ENCODE data around the gene DNAJA3. TPM values are rescaled to one million over a fixed set of nuclear protein-coding genes. Genes with fewer than 3 reads are reported as not detected.
A peak's percentile ranks its signal among the peaks of the same experiment; 100 is the strongest.

The DNAJA3 gene
- total RNA-seq, 1 donor from 2014 or later: 32.1 TPM

DNA sequence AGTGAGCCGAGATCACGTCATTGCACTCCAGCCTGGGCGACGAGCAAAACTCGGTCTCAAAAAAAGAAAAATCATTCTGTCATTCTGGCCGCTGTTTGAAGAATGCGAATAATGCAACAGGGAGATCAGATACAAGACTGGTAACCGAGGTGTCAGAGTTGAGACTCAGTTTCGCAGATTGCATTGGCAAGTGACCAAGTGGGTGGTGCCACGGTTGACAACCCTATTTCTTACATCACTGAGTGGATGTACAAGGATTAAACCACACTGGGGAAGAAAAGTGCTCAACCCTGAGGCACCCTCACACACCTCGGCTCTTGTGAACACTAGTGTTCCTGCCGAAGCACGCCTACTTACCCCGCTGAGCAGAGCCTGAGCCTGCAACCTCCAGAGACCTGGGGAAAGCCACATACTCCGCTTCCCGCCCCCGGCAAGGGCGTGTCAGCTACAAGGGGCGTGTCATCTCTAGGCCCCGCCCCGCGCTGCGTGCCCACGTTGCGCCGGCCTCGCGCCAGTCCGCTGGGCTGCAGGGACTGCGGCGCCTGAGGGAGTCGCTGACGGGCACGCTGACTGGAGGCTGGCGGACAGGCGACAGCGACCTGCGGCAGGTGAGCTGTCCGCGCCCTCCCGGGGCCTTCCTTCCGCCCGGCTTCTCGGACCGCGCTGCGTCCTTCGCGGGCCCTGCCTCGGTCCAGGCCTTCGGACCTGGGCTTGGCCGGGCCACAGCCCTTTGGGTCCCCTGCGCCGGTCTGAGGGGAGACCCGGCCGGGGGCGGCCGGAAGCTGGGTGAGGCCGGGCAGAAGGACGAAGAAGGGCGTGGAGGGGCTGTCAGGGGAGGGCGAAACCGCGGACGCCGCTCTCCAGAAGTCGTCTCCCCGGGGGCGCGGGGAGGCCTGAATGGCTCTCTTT lies 50.5 kb downstream of the DNAJA3 start, which contains the start of gene HMOX2:
Gene HMOX2 (plus strand): TSS at position 519 of the 909 bp plus-strand sequence. CDS start 29,127 bp downstream, outside the sequence.
- peak; percentile 92 for DNase-seq

DNA sequence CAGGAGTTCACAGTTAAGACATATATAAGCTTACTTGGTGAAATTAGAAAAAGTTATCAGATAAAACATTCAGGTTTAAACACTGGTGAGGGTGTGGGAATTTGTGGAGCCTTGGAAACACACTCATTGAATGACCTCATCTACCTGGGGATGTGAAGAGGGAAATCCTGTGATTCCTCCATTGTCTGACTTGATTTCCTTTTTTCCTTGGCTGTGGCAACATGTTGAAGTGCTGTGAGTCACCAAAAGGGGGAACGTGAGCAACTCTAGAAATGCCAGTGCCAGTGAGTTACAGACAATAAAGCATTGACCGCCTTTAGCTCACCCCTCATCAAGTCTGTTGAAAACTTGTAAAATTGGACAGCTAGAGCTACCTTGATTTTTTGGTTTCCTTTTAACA lies 52.3 kb downstream of the DNAJA3 start:
- DNase-seq: no peak

DNA sequence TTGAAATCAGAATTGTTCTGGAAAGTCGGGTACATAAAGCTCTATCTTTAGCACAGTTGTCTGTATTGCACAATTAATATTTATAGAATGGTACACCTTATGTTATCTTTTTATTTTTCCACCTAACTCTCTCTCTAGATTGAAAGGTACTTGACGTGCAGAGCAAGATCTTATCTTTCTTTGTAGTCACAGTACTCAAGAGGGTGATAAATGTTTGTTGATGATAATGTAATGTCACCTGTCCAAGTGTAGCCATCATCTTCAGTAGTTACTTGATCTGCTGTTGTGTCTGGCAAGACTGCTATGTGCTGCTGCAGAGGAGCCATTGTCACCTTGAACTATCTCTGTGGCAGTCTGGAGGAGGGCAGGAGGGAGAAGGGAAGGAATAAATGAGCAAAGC lies 55.9 kb downstream of the DNAJA3 start:
- no peak for DNase-seq

DNA sequence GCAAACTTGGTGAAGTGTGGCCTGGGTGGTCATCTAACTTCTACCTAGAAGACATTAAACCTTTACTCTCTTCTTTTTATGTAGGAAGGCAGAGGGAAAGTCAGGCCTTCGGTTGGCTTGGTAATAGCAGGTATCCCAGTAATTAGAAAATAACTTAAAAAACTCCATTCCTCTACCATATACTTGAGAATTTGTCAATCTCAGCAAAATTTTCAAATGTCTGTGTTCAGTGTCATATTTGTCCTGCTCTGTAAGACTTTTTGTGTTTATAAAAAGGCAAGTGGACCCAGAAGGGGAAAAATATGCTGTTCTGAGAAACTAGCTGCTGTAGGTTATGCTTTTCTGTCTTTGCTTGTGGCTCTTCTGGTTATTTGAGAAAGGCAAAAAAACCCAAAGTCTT lies 56.3 kb downstream of the DNAJA3 start:
- DNase-seq: no peak

DNA sequence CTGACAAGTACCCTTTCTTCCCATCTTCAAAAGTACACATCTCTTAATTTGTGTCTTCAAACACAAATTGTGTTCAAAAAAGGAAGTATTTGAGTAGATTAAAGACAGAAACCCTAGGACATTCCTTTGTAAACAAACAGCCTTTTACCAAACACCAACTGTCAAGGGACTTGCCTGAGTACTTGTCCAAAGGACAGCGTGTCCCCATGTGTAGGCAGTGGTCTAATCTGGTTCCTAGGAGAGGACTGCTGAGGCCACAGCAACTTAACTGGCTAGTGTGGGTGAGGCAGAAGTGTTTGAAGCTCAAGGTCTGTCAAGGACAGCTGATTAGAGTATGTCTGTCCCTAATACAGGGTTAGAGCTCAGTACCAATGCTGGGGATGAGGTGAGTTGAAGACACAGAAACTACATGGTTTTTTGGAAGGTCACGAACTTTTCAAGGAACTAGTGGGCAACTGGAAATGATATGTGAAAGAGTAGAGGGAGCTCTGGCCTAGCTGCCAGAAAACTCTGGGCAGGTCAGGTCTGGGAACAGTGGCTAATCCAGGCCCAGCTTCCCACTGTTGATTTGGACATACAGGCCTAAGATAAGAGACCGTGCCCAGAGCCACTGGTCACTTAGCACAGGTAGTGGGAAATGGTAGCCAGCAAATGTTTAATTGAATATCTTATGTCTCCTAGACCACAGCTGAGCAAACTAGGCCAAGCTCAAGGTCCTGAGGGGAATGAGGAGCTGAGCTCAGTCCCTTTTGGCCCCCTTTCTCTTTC lies 60.6 kb downstream of the DNAJA3 start:
- no peak for DNase-seq

DNA sequence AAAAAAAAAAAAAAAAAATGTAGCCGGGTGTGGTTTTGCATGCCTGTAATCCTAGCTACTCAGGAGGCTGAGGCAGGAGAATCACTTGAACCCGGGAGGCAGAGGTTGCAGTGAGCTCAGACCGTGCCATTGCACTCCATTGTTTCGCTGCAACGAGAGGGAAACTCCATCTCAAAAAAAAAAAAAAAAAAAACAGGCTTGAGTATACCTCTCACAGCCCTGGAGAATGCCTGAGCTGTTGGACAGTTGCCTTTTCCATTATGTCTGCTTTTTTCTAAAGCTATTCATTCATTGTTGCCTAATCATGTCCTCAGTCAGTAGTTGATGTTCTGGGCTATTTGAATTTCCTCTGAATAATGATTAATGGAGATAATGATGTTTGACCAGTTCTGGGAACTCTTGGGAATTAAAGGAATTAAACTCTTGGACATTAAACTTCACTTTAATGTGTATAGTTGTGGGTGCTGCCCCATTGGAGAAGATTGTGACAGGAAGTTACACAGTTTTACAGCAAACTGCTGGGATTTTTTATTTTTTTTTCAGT lies 62.4 kb downstream of the DNAJA3 start:
- no peak for DNase-seq

DNA sequence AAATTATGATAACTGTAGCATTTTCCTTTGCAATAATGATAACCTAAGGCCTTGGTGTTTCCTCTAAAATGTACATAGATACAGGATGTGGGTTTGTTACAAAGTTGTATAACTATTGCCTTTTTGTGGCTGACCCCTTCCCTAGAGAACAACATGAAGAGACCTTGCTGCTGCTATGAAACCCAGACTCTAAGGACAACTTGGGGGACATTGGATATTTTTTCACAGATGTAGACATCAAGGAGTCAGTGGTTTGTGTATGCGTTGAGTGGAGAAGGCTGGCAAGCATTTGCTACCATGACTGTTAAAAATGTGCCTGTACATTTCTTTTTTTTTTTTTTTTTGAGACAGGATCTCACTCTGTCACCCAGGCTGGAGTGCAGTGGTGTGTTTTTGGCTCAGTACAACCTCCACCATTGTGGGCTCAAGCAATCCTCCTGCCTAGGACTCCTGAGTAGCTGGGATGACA lies 62.9 kb downstream of the DNAJA3 start:
- no peak for DNase-seq

DNA sequence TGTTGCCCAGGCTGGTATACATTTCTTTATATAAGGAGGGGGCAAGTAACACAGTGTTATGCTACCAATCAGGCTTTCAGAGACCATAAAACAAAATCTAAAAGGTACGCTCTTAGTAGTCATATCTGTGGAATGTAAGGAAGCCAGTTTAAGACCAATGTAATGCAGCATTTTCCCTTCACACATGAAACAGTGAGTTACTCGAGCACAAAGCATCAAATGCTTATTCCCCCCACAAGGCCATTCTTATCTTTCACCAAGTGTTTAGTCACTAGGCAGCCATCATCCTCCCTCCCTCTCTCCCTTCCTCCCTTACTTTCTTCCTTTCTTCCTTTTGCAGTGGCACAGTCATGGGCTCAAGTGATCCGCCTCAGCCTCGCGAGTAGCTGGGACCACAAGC lies 63.4 kb downstream of the DNAJA3 start:
- no peak for DNase-seq

DNA sequence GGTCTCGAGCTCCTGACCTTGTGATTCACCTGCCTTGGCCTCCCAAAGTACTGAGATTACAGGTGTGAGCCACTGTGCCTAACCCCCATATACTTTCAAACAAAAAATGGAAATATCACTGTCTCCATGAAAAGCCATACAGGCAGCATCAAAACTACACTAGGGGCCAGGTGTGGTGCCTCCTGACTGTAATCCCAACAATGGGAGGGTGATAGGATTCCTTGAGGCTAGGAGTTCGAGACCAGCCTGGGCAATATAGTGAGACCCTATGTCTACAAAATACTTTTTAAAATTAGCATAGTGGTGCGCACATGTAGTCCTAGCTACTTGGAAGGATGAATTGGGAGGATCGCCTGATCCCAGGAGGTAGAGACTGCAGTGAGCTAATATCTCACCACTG lies 66.2 kb downstream of the DNAJA3 start:
- DNase-seq: no peak

DNA sequence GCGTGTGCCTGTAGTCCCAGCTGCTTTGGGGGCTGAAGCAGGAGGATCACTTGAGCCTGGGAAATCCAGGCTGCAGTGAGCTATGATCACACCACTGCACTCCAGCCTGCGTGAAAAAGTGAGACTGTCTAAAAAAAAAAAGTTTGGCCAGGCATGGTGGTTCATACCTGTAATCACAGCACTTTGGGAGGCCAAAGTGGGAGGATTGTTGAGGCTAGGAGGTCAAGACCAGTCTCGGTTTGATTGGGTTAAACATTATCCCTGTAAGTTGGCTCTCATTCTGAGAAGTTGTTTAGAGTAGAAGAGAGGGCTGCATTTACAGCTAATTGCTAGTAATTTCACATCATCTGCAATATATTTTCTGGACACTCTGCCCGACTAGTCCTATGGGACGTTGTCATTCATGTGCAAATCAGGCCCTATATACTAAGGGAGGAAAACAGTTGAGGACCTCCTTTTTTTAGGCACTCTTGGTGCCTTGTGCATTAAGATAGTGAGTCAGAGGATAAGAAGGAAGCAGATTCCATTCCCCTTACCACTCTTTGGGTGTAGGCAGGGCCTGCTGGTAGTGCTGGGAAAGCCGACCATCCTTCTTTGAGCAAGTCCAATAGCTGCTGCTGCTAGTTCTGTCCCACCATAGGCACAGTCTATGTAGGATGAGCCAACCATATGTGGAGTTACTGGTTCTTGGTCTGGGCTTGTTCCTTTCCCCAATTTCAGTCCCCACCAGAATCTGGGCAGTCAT lies 69.2 kb downstream of the DNAJA3 start:
- DNase-seq: no peak

DNA sequence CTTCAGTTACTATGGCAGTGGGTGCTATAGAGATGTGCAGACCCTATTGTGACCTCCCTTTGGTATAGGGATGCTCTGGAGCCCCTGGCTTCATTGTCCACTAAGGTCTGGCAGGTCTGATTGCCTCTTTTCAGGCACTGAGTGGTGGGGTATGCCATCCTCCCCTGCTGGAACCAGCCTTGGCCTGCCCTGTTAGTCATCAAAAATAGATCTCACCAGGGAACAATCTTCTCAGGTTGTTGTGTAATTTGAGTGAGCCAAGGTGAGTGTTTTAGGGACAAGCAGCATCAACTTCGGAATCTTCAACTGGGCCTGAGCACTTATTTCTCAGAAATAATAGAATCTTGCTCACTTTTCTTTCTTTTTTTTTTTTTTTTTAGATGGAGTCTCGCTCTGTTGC lies 70.1 kb downstream of the DNAJA3 start:
- DNase-seq: no peak

DNA sequence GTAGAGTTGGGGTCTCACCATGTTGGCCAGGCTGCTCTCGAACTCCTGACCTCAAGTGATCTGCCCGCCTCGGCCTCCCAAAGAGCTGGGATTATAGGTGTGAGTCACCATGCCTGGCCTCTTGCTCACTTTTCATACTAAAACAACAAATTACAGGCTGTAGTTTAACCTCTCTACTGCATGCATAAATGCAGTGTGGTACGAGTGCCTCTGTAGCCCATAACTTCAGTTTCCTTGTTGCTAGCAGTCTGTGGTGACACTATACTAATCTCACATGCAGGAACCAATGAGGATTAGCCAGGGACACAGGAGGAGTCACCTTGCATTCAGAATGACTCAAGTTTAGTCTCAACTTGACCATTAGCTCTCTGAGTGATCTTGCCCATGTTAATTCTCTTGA lies 70.6 kb downstream of the DNAJA3 start:
- no peak for DNase-seq

DNA sequence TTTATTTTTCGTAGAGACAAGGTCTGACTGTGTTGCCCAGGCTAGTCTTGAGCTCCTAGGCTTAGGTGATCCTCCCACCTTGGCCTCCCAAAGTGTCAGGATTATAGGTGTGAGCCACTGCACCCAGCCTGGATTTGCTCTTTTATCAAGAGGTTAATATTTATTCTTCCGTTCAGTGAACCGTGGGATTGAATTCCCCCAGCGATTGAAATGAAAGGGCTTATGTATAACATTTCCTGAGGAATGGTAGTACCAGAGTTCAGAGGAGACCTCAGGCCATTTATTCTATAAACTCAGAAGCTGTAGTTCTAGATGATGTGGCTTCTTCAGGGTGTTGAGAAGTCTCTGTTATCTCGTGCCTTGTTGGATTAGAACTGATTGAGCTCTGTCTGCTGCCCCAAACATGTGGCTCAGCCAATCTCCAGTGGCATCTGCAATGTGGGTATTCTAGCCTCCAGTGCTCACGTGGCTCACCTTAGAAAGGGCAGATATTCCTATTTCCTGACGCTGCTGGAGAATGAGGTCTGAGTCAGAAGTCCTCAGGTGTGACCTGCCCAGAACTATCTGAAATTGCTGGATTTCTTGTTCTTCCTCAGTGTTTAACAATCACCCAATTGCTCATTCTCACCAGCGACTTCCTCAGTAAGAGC lies 73.0 kb downstream of the DNAJA3 start:
- DNase-seq: no peak

DNA sequence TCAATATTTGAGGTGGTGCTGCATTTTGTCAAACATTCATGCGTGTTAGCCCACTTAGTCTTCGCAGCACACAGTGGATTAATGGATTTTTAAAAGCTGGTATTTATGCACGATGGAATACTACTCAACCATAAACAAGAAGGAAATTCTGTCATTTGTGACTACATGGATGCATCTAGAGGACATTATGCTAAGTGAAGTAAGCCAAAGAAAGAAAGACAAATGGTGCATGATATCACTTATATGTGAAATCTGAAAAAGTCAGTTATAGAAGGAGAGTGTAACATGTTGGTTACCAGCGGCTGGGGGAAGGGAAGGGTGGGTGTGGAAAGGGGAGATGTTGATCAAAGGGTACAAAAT lies 73.5 kb downstream of the DNAJA3 start:
- DNase-seq: no peak

DNA sequence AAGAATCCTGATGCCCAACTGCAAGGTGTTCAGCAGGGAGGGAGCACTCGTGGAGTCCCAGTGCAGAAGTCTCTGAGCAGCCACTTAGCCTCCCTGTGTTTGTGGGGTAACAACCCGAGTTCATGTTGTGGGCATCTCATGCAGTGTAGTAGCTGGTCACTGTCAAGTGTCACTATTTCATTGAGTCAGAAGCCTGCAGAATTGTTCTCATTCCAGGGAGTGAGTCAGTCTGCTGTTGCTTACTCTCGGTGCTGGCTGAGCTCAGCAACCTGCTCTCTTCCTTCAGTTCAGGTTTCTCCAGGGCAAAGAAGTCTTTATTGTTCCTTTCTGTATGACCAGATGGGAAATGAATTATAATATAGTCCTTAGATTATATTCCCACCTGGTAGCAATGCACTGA lies 74.6 kb downstream of the DNAJA3 start:
- DNase-seq: no peak

DNA sequence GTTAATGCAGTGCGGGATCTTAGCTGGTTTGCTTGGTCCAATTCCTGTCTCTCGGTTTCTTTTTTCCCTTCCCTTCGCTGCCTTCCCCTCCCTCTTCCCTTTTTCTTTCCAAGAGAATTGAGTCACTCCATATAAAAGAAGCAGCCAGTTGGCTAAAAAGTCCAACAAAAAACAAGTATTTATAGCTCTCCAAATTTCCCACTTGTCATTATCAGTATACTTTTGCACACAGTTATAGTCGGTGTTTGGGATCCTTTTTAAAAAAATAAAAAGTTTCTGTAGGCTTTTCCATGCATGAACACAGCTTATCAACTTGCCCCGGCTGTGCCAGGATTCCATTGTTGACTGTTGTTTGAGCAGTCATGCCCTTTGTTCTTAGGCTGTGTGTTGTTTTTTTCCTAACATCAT lies 75.4 kb downstream of the DNAJA3 start:
- DNase-seq: no peak

DNA sequence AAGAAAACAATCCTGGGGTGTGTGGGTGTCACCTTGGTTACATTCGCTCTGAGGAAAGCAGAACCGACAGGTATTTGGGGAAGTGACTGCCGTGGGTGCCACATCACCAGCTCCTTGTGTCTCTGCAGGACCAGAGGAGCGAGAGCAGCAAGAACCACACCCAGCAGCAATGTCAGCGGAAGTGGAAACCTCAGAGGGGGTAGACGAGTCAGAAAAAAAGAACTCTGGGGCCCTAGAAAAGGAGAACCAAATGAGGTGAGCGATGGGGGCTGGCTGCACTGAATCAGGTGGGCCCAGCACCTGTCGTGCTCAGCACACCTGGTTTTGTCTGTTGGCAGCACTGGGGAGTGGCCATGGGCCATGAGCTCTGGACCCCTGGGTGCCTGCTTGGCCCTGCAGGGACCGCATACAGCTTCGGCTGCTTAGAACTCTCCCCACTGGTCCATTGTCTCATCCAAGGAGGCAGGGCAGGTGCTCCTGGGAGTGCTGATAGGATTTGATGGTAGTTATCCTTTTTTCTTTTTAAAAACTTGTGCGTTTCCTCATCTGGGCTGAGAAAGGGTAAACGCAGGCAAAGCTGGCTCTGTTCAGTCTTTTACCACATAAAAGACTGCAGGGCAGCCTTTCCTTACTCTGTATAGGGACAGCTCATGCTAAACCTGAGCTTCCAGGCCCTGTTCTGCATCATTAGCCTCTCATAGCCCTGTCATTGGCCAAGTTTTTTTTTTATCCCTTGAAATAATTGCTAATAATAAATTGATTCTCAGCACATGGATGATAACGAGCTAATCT lies 79.9 kb downstream of the DNAJA3 start:
- no peak for DNase-seq
